ENCODE data around the gene FANCI.

Gene FANCI

DNA sequence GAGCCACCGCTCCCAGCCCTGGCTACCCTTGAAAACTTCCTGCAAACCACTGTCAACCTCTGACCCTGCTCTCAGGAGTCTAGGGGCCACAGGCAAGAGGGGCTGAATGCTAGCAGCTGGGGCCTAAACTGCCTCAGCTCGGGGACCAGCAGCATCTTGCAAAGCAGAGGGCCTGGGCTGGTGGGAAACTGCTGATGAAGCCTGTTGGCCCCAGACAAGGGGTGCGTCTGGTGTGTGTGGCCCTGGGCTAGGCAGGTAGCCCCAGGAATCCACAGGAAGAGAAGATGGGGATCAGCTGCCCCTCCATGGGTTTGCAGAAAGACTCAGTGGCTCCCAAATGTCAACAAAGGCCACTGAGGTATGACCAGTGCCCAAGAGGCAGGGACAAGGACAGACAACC is 99.1 kb downstream of the FANCI start:
- H3K4me3 ChIP-seq (ENCODE audit: low read depth, low read length), result no peak overlapping the region

DNA sequence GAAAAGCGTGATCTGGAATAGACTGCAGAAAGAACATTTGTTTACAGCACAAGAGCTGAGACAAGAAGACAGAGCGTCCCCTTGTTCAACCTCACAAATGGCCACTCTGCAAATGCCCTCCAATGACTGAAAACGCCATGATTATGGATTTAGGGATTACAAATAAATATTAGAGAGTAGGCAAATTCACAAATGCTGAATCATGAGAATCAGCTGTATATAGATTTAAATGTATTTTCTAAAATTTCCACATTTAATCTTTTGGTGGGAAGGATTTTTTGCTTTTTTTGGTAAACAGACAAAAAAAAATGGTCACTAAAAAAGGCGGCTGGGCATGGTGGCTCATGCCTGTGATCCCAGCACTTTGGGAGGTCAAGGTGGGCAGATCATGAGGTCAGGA is 101.5 kb downstream of the FANCI start:
- H3K4me3 ChIP-seq (ENCODE audit: low read depth, low read length), result no peak overlapping the region
- no peak for DNase-seq (ENCODE audit: low read depth)
- TF ChIP-seq CTCF (IDR thresholded peaks at IDR 0.05; ENCODE audit: control insufficient read depth, extremely low read depth, insufficient read depth), result no peak

More for the DNA sequence above, 99.1 kb downstream of the FANCI start:
- TF ChIP-seq CTCF (IDR thresholded peaks at IDR 0.05; ENCODE audit: control insufficient read depth, extremely low read depth, insufficient read depth), result no peak
- DNase-seq (ENCODE audit: low read depth), result no peak

GRCh38 chr15:89346516-89347231 is 102.9 kb downstream of the FANCI start:
- TF ChIP-seq CTCF (IDR thresholded peaks at IDR 0.05; ENCODE audit: control insufficient read depth, extremely low read depth, insufficient read depth), result no peak
- H3K4me3 ChIP-seq (ENCODE audit: low read depth, low read length), result no peak overlapping the region
- DNase-seq (ENCODE audit: low read depth), result no peak

GRCh38 chr15:89349206-89349558 is 105.4 kb downstream of the FANCI start:
- TF ChIP-seq CTCF (IDR thresholded peaks at IDR 0.05; ENCODE audit: control insufficient read depth, extremely low read depth, insufficient read depth), result no peak
- no peak overlapping the region for H3K4me3 ChIP-seq (ENCODE audit: low read depth, low read length)
- no peak for DNase-seq (ENCODE audit: low read depth)

DNA sequence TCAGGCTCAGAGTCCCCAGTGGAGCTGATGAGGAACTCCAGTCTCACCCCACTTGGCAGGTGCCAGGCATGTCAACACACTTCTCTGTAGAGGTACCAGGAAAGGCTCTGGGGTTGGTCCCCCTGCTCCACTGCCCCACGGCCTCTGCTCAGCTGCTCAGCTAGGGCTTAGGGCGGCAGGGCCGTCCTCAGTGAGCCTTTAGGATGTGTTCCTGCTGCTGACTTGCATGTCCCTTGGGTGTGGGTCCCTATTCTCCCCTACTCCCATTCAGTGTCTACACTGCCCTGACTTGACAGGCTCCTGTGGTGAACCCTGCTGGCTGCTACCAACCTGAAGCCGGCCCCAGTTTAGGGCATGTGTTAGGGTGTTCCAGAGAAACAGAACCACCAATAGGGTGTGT is 108.7 kb downstream of the FANCI start:
- H3K4me3 ChIP-seq (ENCODE audit: low read depth, low read length), result no peak overlapping the region
- no peak for TF ChIP-seq CTCF (IDR thresholded peaks at IDR 0.05; ENCODE audit: control insufficient read depth, extremely low read depth, insufficient read depth)
- no peak for DNase-seq (ENCODE audit: low read depth)

- no peak for TF ChIP-seq CTCF (IDR thresholded peaks at IDR 0.05; ENCODE audit: control insufficient read depth, extremely low read depth, insufficient read depth)
- no peak for DNase-seq (ENCODE audit: low read depth)
- H3K4me3 ChIP-seq (ENCODE audit: low read depth, low read length), result no peak overlapping the region
Measured at GRCh38 chr15:89353991-89354390, 110.2 kb downstream of the FANCI start.

All from LNCaP clone FGC (cell line).